A549 treated with DMSO at 1 μM for 4 hours (cell line): ENCODE data around the gene KRT7. TPM values are rescaled to one million over a fixed set of nuclear protein-coding genes. Genes with fewer than 3 reads are reported as not detected.

Experiments
- total RNA-seq: library from RNA; stranded (reverse); fragments of 200-300 nt; extraction: Qiagen RNA extraction; gene quantifications from 5 replicates; pipeline ENCODE4 v1.2.3, GENCODE V29; 2022; ENCODE audit warnings: low read depth

KRT7 gene
- 3,808 to 4,352 TPM (median 4,043 TPM) in 5 replicates for total RNA-seq

GRCh38 chr12:52232674-52233461 lies at the start of gene KRT7:
KRT7 (plus strand) TSS chr12:52233243; CDS start chr12:52233297, 54 bp downstream.

GRCh38 chr12:52191841-52192791 lies 40.9 kb upstream of the KRT7 start, which contains the start of gene KRT80:
KRT80 (minus strand) TSS chr12:52192014; CDS start chr12:52191902, 112 bp downstream.

GRCh38 chr12:52274521-52275120 lies 41.6 kb downstream of the KRT7 start, which contains the start of gene KRT86:
KRT86 (plus strand) TSS chr12:52274645; CDS start chr12:52301917, 27,272 bp downstream.

GRCh38 chr12:52291267-52291935 lies 58.4 kb downstream of the KRT7 start, which contains the start of gene KRT81:
KRT81 (minus strand) TSS chr12:52291534; CDS start chr12:52291465, 69 bp downstream.

Other genes with a start within 250 kb of the KRT7 start
- 0.31 to 0.53 TPM (median 0.47 TPM) in 4 of 5 replicates, not detected in the other for gene TAMALIN, start 226.3 kb upstream of the KRT7 start, total RNA-seq
- gene NR4A1, start 181.8 kb upstream of the KRT7 start, total RNA-seq: 30.9 to 45.1 TPM (median 35.5 TPM) in 5 replicates
- 77.2 to 102 TPM (median 89.3 TPM) in 5 replicates for gene ATG101, start 163.3 kb upstream of the KRT7 start, total RNA-seq
- gene SMIM41, start 153.5 kb upstream of the KRT7 start, total RNA-seq: not detected in 5 replicates
- gene KRT80, start 41.2 kb upstream of the KRT7 start, total RNA-seq: 53.8 to 71.0 TPM (median 63.0 TPM) in 5 replicates
- gene KRT86, start 41.4 kb downstream of the KRT7 start, total RNA-seq: 30.3 to 41.6 TPM (median 35.7 TPM) in 5 replicates
- gene KRT81, start 58.3 kb downstream of the KRT7 start, total RNA-seq: 2,993 to 3,705 TPM (median 3,273 TPM) in 5 replicates
- gene KRT83, start 88.2 kb downstream of the KRT7 start, total RNA-seq: 3.0 to 5.4 TPM (median 4.8 TPM) in 5 replicates
- gene KRT85, start 134.2 kb downstream of the KRT7 start, total RNA-seq: not detected in 5 replicates
- gene KRT84, start 152.4 kb downstream of the KRT7 start, total RNA-seq: not detected in 5 replicates
- not detected in 5 replicates for gene KRT82, start 173.1 kb downstream of the KRT7 start, total RNA-seq
- 0.12 to 0.26 TPM (median 0.18 TPM) in 5 replicates for gene KRT75, start 201.1 kb downstream of the KRT7 start, total RNA-seq
- gene KRT6B, start 218.9 kb downstream of the KRT7 start, total RNA-seq: 0.08 TPM in 1 of 5 replicates, not detected in the others
- not detected in 5 replicates for gene KRT6C, start 240.6 kb downstream of the KRT7 start, total RNA-seq